Measurements from ENCODE around the gene LSAMP.

DNA sequence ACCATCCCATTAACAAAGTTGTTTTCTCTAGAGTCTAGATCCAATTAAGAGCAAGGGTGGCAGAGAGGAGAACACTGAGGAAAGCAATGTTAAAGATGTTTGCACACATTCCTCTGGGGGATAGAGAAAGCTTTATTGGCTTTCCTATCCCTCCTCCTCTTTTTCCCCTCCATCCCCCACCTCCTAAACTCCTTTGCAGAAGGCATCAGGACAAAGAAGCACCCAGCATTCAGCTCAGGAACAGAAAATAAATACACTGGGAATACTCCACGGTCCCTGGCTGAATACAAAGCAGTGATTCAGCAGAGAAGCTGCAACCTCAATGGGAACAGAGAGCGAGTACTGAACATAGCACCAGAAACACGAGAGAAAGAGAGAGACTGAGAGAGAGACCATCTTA is 21.9 kb downstream of the LSAMP start:
- TF ChIP-seq, protein P1, sequence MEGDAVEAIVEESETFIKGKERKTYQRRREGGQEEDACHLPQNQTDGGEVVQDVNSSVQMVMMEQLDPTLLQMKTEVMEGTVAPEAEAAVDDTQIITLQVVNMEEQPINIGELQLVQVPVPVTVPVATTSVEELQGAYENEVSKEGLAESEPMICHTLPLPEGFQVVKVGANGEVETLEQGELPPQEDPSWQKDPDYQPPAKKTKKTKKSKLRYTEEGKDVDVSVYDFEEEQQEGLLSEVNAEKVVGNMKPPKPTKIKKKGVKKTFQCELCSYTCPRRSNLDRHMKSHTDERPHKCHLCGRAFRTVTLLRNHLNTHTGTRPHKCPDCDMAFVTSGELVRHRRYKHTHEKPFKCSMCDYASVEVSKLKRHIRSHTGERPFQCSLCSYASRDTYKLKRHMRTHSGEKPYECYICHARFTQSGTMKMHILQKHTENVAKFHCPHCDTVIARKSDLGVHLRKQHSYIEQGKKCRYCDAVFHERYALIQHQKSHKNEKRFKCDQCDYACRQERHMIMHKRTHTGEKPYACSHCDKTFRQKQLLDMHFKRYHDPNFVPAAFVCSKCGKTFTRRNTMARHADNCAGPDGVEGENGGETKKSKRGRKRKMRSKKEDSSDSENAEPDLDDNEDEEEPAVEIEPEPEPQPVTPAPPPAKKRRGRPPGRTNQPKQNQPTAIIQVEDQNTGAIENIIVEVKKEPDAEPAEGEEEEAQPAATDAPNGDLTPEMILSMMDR (IDR thresholded peaks at IDR 0.05): no peak
- TF ChIP-seq, protein P2, sequence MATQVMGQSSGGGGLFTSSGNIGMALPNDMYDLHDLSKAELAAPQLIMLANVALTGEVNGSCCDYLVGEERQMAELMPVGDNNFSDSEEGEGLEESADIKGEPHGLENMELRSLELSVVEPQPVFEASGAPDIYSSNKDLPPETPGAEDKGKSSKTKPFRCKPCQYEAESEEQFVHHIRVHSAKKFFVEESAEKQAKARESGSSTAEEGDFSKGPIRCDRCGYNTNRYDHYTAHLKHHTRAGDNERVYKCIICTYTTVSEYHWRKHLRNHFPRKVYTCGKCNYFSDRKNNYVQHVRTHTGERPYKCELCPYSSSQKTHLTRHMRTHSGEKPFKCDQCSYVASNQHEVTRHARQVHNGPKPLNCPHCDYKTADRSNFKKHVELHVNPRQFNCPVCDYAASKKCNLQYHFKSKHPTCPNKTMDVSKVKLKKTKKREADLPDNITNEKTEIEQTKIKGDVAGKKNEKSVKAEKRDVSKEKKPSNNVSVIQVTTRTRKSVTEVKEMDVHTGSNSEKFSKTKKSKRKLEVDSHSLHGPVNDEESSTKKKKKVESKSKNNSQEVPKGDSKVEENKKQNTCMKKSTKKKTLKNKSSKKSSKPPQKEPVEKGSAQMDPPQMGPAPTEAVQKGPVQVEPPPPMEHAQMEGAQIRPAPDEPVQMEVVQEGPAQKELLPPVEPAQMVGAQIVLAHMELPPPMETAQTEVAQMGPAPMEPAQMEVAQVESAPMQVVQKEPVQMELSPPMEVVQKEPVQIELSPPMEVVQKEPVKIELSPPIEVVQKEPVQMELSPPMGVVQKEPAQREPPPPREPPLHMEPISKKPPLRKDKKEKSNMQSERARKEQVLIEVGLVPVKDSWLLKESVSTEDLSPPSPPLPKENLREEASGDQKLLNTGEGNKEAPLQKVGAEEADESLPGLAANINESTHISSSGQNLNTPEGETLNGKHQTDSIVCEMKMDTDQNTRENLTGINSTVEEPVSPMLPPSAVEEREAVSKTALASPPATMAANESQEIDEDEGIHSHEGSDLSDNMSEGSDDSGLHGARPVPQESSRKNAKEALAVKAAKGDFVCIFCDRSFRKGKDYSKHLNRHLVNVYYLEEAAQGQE (IDR thresholded peaks at IDR 0.05; ENCODE audit: insufficient read depth in 1 of 2, low read depth in 2 of 2, low read length in 1 of 2): no peak
- no peak for TF ChIP-seq TCF7L2 (IDR thresholded peaks at IDR 0.05; ENCODE audit: low read depth, low read length)
- TF ChIP-seq SIN3A (IDR thresholded peaks at IDR 0.05; ENCODE audit: borderline replicate concordance, insufficient read depth, low read depth, low read length): no peak
